ENCODE measurements around the gene ALG8. TPM values are rescaled to one million over a fixed set of nuclear protein-coding genes. Genes with fewer than 3 reads are reported as not detected.

The ALG8 gene
- total RNA-seq, 4 donors from 2014 or later: 26.5 to 43.4 (median 30.8) TPM

GRCh38 chr11:78150346-78150745, 10.9 kb upstream of the ALG8 start:
- no peaks in the 10 kb centered on the region for H3K36me3 ChIP-seq
- TF ChIP-seq CTCF (IDR thresholded peaks at IDR 0.05) (no peak), POLR2A (IDR thresholded peaks at IDR 0.05) (no peak)
- no peaks in the 10 kb centered on the region for H3K9me3 ChIP-seq
- no peaks in the 10 kb centered on the region for H3K4me1 ChIP-seq
- intact Hi-C loops (cut with DNase I; ENCODE audit: low total_unique reads): no loop called here
- no peak overlapping the region for H3K4me3 ChIP-seq
- no peak for DNase-seq
- no peaks in the 10 kb centered on the region for H3K27me3 ChIP-seq
- H3K27ac ChIP-seq: no peak overlapping the region

GRCh38 chr11:78149646-78150045, 10.2 kb upstream of the ALG8 start:
- DNase-seq: no peak
- intact Hi-C loops (cut with DNase I; ENCODE audit: low total_unique reads): no loop called here
- Histone ChIP-seq H3K27ac (no peak overlapping the region), H3K9me3 (no peaks in the 10 kb centered on the region), H3K4me3 (no peak overlapping the region), H3K4me1 (no peaks in the 10 kb centered on the region), H3K36me3 (no peaks in the 10 kb centered on the region), H3K27me3 (no peaks in the 10 kb centered on the region)
- TF ChIP-seq POLR2A (IDR thresholded peaks at IDR 0.05): no peak
- peak in 2 of 4 experiments; percentile 21 to 43 for TF ChIP-seq CTCF (IDR thresholded peaks at IDR 0.05)

- no peaks in the 10 kb centered on the region for H3K9me3 ChIP-seq
- no peak for DNase-seq
- no peak overlapping the region for H3K4me3 ChIP-seq
- intact Hi-C loops (cut with DNase I; ENCODE audit: low total_unique reads): no loop called here
- TF ChIP-seq CTCF (IDR thresholded peaks at IDR 0.05) (no peak), POLR2A (IDR thresholded peaks at IDR 0.05) (no peak)
- no peaks in the 10 kb centered on the region for H3K27me3 ChIP-seq
- H3K27ac ChIP-seq: no peak overlapping the region
- H3K4me1 ChIP-seq: no peaks in the 10 kb centered on the region
- no peaks in the 10 kb centered on the region for H3K36me3 ChIP-seq
Observed at GRCh38 chr11:78147807-78148206, 8.4 kb upstream of the ALG8 start.

- intact Hi-C loops (cut with DNase I; ENCODE audit: low total_unique reads): no loop called here
- Histone ChIP-seq H3K27me3 (no peaks in the 10 kb centered on the region), H3K9me3 (no peaks in the 10 kb centered on the region), H3K36me3 (no peaks in the 10 kb centered on the region), H3K4me3 (no peak overlapping the region), H3K4me1 (no peaks in the 10 kb centered on the region), H3K27ac (no peak overlapping the region)
- no peak for DNase-seq
- TF ChIP-seq CTCF (IDR thresholded peaks at IDR 0.05) (no peak), POLR2A (IDR thresholded peaks at IDR 0.05) (no peak)
Observed at GRCh38 chr11:78145511-78146025, 6.1 kb upstream of the ALG8 start.

- Histone ChIP-seq H3K27ac (peak overlapping the region; percentile 67 to 68), H3K4me1 (no peaks in the 10 kb centered on the region), H3K4me3 (peak overlapping the region; percentile 60 to 79), H3K36me3 (no peaks in the 10 kb centered on the region), H3K27me3 (no peaks in the 10 kb centered on the region), H3K9me3 (no peaks in the 10 kb centered on the region)
- DNase-seq: no peak
- no peak for TF ChIP-seq CTCF (IDR thresholded peaks at IDR 0.05)
- TF ChIP-seq POLR2A (IDR thresholded peaks at IDR 0.05): no peak
- intact Hi-C loops (cut with DNase I; ENCODE audit: low total_unique reads): no loop called here
Observed at GRCh38 chr11:78140392-78141077, 1.1 kb upstream of the ALG8 start.
